ENCODE measurements around the gene DYRK1B.
"Not testable (repeated sequence)": the region's sequence is repeated elsewhere in the genome, so short reads cannot be mapped to it uniquely, and the experiment has no call there.

Gene DYRK1B

GRCh38 chr19:39833464-39834286 is at the start of gene DYRK1B:
Gene DYRK1B (minus strand): TSS chr19:39834162. CDS start chr19:39831867, 2,295 bp downstream.
- DNase-seq: peak; percentile 97

GRCh38 chr19:39882645-39883044 is 48.7 kb upstream of the DYRK1B start:
- not testable (repeated sequence) for DNase-seq

GRCh38 chr19:39881495-39882110 is 47.6 kb upstream of the DYRK1B start:
- DNase-seq: not testable (repeated sequence)

GRCh38 chr19:39880241-39880640 is 46.3 kb upstream of the DYRK1B start:
- not testable (repeated sequence) for DNase-seq

GRCh38 chr19:39879796-39880195 is 45.8 kb upstream of the DYRK1B start:
- not testable (repeated sequence) for DNase-seq

GRCh38 chr19:39878866-39879265 is 44.9 kb upstream of the DYRK1B start:
- not testable (repeated sequence) for DNase-seq

- no peak for DNase-seq
Observed at GRCh38 chr19:39878398-39878797, 44.4 kb upstream of the DYRK1B start.

GRCh38 chr19:39877982-39878381 is 44.0 kb upstream of the DYRK1B start:
- DNase-seq: not testable (repeated sequence)

GRCh38 chr19:39877488-39877887 is 43.5 kb upstream of the DYRK1B start:
- not testable (repeated sequence) for DNase-seq

GRCh38 chr19:39876486-39876885 is 42.5 kb upstream of the DYRK1B start:
- not testable (repeated sequence) for DNase-seq

- not testable (repeated sequence) for DNase-seq
Observed at GRCh38 chr19:39875401-39875864, 41.5 kb upstream of the DYRK1B start.

GRCh38 chr19:39874404-39874803 is 40.4 kb upstream of the DYRK1B start:
- no peak for DNase-seq

GRCh38 chr19:39873385-39873784 is 39.4 kb upstream of the DYRK1B start:
- DNase-seq: no peak

- DNase-seq: no peak
Observed at GRCh38 chr19:39871886-39872866, 38.2 kb upstream of the DYRK1B start.

GRCh38 chr19:39871362-39871761 is 37.4 kb upstream of the DYRK1B start:
- DNase-seq: no peak

GRCh38 chr19:39870171-39870971 is 36.4 kb upstream of the DYRK1B start:
- peak; percentile 63 for DNase-seq

GRCh38 chr19:39867952-39868351 is 34.0 kb upstream of the DYRK1B start:
- no peak for DNase-seq

- DNase-seq: no peak
Observed at GRCh38 chr19:39867133-39867532, 33.2 kb upstream of the DYRK1B start.

GRCh38 chr19:39865953-39866352 is 32.0 kb upstream of the DYRK1B start:
- DNase-seq: no peak

GRCh38 chr19:39865186-39865585 is 31.2 kb upstream of the DYRK1B start:
- no peak for DNase-seq

- no peak for DNase-seq
Observed at GRCh38 chr19:39864118-39864517, 30.2 kb upstream of the DYRK1B start.

GRCh38 chr19:39858541-39858940 is 24.6 kb upstream of the DYRK1B start:
- no peak for DNase-seq
